T-helper 2 cell (primary cell): ENCODE data around the gene CHD1.

Source experiments
- DNase-seq, 5 experiments: peaks; one replicate each; pipeline versions ENCODE4 v3.0.0 to v3.0.0-alpha.2; 2012 to 2022

The CHD1 gene

DNA sequence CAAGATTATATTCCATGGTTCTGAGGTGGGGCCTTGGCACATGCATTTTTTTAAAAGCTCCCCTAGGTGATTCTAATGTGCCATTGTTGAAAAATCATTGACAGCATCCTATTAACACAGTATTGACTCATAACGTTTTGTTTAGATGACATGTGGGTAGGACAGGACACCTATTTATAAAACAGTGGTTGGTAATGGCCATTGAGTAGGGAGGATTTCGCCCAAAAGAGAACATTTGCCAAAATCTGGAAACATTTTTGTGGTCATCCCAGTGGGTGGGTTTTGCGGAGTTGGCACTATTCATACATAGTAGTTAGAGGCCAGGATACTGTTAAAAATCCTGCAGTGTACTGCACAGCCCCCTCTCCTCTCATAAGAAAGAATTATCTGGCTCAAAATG is 6.4 kb upstream of the CHD1 start:
- no peak for DNase-seq

DNA sequence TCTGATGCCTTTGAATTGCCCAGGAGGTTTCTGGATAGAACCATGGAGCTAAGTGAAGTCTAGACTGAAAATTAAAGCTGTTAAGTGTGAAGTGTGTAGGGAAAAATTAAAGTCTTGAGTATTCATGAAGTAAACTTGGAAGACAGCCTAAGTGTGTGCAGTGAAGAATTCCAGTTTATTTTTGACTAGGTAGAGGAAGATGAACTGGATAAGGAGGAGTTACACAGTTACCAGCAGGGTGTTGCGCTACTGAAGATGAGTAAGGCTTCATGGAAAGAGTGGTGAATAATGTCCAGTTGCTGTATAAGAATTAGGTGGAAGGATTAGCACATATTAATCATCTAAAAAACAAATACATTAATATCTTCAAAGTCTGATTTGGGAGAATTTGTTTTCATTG is 5.7 kb upstream of the CHD1 start:
- no peak for DNase-seq

DNA sequence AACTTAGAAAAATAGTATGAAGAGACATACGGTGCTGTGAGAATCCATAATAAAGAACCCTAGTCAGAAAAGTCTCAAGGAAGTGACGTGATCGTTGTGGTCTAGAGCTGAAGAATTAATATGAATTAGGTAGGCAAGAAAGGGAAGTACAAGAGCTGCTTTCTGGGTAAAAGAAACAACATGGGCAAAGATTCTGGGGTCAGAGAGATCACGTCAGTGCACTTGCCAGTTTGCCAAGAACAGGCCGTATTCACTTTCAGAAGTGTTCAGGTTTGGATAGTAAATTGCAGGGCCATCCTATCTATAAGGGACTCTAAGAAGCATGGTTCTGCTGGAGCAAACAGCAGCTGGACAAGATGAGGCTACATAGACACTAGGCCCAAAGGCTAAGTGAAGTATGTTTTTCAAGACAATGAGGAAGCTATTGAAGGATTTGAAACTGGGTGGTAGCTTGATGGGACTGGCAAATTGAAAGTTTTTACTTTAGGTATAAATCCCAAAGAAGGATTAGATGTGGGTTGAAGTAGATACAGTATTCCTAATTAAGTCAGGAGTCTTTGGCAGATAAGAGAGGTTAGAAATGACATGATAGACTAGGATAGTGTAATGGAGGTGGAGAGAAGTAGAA is 4.8 kb upstream of the CHD1 start:
- peak in 2 of 5 experiments; percentile 60 to 82 for DNase-seq

DNA sequence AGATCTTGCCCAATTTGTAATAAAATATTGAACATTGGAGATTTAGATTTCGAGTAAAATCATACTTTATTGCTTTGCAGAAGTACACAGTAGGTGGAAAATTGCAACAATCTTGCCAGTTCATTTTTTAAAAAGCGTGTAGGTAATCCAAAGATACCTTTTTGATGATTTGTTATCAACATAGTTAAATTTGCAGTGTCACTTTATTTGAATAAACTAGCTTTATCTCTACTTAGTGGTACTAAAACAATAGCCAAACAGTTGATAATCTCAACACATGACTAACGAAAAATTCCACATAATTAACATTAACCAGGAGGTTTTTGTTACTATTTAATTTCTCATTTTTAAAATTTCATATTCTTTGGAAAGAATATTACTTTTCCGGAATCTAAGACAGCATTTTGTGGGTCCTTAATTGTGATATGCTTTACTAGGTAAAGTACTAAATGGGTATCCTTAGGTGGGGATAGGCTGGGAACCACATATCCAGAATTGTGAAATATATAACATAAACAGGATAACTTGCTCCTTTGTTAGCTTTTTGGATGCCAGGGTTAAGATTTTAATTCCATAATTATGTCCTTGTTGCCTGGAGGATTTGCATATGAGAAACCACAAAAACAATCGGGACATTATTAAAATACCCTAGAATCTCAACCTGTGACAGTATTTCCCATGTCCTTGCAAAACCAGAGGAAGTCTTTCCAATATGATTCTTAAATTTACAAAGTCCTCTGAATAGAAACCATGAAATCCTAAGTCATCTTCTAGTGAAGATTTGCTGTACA is 2.4 kb upstream of the CHD1 start:
- DNase-seq: no peak

DNA sequence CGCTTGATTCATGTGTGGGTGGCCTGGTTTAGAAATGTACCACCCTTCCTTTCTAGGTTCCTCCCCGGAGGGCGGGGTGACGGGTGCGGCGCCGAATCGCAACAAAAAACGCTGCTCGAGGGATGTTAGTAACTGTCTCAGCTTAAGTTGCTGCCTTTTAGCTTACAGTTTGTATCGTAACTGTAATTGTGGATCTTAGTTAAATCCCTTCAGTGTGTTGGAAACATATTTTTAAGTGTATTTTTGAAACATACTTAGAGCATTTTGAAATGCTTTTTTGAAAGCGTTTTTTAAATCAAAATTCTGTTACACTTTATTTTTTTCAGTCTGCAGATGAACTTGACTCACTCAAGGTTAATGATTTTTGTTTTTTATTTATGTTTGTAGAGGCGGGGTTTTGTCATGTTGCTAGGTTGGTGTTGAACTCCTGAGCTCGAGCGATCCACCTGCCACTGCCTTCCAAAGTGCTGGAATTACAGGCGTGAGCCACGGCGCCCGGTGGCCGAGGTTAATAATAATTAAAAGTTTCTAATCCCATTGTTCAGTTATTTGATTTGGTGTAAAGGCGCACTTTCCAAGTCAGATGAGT is 997 bp upstream of the CHD1 start:
- DNase-seq: no peak

DNA sequence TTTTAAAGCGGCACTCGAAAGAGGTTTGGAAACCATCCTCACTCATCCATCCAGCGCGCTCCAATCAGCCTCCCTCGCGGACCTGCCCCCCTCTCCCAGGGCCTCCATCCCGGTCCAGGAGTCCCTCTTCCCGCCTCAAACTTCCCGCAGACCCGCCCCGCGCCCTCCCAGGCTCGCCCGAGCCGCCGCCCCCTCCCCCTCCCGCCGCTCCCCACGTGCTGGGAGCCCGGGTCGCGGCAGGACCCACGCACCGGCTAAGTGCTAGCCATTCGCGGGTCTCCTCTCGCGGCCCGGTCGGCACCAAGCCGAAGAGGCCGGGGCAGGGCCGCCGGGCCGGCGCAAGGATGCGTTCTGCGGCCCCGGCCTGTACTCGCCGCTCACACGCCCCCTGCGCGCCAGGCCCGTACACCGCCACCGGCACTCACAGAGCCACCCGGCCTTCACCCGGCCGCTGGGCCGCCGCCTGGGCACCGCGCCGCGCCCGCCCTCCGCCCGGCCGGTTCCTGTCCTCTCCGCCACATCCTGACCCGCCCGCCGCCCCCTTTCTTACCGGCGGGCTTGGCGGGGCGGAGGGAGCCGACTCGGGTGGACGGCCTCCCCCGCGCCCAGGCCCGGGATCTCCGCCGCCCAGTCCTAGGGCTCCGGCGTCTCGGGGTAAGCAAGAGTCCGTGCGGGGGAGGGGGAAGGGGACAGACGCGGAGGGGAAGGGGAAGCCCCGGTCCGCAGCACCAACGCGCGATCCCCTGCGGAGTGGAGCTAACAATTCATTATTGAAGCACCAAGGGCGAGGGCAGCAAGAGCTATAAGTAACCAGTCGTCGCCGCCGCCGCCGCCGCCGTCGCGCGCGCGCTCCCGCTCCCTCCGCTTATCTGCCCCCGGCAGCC is 576 bp downstream of the CHD1 start:
- peak in 3 of 5 experiments; percentile 14 to 33 (median 19) for DNase-seq

DNA sequence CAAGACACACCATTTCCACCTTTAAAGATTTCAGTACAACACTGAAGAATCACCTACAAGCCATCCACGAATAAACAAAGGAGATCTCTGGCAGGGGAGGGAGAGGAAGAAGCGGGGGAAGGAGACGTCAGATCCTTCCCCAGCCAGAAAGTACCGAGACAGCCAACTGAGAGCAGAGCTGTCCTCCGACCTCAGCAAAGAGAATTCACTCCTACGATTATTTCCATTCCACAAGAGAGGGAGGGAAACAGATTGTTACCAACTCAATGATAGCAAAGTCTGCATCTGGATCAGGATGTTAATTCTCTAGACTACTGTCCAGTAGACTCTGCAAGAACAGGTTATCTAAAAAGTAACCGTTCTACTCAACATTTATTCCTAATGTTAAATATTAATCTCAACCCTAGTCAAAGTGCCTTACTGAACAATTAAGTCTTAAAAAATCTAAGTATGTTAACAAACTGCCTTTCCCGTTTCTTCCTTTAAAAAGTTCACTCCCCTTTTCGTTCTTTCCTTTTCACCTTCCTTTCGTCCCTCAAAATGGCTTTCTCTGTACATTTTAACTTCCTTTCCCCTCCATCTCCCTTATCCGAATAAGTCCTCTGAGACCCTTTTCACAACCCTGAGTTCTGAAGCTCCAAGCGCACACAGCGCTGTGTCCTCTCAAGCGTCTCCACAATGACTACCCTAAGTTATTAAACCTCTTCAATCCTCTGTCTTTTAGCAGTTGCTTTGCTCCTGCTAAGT is 1.4 kb downstream of the CHD1 start:
- DNase-seq: peak; percentile 24 to 86 (median 59)

DNA sequence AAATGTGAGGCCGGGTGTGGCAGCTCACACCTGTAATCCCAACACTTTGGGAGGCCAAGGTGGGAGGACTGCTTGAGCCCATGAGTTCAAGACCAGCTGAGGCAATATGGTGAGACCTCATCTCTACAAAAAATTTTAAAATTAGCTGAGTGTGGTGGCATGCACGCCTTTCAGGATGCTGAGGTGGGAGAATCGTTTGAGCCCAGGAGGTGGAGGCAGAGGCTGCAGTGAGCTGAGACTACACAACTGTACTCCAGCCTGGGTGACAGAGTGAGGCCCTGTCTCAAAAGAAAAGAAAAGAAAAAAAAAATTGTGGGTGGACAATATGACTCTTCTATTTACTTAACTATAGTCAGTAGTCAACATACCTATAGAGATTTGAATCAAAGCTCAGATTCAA is 4.8 kb downstream of the CHD1 start:
- peak in 1 of 5 experiments; percentile 49 for DNase-seq

DNA sequence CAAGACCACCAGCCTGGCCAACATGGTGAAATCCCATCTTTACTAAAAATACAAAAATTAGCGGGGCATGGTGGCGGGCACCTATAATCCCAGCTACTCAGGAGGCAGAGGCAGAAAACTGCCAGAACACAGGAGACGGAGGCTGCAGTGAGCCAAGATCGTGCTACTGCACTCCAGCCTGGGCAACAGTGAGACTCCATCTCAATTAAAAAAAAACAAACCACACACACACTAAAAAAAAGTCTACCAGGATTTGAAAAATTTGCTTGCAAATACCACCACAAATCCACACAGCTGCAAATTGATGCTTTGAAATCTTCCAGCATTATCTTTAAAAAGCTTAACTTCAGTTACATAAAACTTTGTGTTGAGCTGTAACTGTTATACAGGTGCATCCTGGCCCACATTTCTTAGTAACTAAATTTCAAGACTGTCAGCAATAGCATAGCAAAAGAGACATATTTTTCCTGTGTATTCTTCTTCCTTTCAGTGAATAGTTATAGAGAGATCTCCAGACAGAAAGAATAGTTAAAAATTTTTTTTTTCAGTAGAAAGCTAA is 6.8 kb downstream of the CHD1 start:
- DNase-seq: no peak

DNA sequence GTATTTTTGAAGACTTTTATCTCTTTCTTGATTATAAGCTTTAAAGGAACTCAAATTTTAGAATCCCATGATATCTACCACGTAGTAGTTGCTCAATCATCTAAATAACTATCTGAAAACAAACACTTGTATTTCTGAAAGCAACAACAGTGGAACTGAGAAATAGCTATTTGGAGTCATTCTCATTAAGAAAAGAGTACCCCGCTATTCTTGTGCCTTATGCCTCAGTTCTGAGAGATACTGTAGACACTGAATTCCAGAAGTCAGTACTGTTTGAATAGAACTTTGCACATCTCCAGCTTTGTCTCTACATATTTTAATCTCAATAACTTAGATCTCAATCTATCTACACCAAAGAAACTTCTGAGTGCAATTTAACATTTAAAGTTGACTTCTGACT is 11.4 kb downstream of the CHD1 start:
- DNase-seq: no peak

DNA sequence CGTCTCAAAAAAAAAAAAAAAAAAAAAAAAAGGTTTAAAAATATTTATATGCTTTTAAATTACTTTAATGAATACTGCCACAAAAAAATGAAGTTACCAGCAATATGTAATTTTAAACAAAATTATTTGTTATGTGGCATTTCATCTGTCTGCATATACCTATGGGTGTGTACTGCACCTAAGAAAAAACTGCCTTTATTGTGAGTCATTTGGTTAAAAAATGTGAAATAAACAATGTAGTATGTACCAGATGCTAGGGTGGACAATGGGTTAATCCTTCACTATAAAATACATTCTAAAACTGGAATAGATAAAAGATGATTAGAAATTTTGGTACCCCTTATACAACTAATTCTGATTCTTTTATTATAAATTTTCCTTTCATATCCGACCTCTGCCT is 12.3 kb downstream of the CHD1 start:
- no peak for DNase-seq

DNA sequence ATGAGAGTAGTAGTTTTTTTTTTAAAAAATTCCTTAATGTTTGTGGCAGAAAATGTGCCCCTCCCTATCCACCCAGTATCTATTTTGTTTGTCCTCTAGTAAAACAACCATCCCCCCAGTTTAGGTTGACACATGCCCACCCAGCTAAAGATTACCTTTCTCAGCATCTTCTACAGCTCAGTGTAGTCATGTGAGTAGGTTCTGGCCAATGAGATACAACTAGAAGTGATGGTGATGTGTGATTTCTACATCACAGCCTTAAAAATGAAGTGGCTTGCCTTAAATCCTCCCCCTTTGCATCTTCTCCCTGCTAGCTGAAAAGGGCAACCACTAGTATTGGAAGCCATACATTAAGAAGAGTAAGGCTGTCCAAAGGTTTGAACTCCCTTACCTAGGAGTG is 14.9 kb downstream of the CHD1 start:
- DNase-seq: no peak

DNA sequence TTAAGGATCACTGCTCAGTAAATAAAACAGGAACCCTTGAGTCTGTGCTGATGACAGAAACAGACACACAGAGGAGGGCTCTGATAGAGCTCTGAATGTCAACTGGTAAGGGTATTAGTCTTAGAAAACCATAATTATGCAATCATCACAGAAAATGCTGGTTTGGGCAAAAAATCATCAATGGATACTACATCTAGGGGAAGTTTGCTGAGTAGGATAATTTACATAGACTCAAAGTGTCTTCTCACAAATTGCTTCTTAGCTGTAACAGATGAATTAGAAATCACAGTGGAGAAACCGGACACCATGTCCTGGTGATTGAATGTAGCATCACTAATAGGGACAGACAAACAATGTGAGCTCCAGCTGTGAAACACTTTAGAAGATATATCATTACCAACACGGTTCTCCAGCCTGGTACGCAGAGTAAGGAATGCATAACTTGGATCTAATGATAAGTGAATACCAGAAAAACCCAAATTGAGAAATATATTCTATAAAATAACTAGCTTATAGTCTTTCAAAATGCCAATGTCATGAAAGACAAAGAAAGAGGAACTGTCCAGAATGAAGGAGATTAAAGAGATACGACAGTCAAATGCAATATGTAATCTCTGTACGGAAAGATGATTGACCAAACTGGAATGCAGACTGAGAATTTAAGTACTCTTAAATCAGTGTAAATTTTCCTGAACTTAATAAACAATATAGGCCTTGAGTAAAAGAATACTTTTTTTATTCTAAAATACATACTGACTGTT is 17.3 kb downstream of the CHD1 start:
- no peak for DNase-seq

DNA sequence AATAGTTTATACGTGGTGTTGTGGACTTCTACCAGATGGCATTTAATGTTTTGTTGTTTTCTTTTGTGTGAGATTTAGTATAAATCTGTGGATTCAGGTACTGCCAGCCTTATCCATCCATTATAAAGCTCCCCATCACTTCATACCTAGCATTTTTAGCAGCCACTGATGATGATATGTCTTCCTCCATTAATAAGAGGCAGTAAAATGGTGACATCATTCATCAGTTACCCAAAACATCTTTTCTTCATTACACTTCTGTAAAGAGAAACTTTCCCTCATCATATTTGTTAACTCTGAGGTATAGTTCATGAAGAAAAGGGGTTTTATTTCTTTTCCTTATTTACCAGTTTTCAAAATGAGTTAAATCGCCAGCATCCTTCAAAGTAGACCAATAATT is 19.4 kb downstream of the CHD1 start:
- no peak for DNase-seq

DNA sequence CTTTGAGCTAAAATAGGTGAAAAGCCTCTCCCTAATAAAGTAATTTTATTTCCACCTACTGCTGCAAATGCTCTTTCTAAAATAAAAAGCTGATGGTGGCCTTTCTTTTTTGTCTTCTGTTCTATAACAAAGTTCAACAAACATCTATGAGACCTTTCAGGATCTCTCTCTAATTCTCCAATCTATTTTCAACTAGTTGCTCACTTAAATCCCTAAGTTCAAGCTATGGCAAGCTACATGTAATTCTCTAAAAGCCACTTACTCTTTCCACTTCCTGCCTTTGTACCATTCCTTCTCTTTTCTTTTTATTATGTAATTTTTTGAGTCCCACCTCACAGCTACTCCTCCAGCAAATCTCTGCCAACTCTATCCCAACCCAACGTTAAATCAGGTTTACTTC is 20.9 kb downstream of the CHD1 start:
- DNase-seq: no peak

DNA sequence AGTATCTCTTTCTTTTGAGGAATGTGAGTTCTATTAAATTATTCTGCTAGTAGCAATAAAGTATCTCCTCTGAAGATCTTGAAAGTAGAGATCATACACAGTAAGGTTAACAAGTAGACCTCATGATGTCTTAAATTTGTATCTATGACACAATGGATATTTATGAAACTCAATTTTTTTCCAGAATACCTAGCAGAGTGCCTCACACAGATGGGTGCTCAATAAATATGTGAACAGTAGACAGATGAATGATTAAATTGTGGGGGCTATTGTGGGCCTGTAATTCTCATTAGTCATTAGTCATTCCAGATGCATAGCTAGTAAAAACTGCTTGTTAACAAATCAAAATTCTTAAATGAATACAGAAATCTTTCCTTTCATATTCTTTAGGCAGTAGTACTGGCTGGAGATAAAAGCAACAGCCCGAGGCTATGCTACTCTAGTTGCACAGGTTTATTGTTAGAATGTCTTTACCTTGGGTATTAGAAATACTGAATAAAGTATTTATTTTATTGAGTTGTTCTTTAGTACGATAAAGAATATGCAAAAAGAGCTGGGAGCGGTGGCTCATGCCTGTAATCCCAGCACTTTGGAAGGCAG is 22.0 kb downstream of the CHD1 start:
- DNase-seq: no peak

DNA sequence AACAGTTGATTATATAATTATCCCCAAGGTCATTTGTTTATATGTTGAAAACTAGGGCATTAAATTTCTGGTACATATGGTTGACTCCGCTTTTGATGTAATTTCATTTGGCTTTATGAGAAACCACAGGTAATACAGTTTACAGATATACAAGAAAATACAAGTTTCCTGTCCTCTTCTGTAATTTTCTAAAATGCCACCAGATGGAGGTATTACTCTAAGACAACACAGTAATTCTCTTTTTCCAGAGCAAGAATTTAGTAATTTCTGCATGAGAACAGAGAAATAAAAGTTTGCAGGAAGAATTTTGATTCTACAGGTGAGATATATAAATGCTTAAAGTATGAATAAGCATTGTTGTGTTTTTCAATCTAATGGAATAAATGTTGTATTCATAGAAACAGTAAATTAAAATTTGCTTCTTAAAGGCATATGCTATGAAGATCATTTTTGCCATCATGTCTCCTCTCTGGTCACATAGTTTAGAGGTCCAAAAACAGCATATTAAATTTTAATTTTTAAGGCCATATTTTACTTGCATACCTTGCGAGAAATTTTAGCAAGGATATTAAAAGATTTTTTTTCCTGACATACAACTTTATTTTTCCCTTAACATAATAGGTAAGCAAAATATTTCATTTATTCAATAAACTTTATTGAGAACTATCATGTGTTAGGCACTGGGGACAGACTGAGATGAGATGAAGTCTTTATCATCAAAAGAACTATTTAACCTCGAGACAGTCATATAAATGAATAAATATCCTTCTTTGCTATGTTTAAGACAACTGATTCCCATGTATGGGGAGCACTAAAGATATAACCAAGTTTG is 22.7 kb downstream of the CHD1 start:
- peak in 2 of 5 experiments; percentile 44 to 67 for DNase-seq

DNA sequence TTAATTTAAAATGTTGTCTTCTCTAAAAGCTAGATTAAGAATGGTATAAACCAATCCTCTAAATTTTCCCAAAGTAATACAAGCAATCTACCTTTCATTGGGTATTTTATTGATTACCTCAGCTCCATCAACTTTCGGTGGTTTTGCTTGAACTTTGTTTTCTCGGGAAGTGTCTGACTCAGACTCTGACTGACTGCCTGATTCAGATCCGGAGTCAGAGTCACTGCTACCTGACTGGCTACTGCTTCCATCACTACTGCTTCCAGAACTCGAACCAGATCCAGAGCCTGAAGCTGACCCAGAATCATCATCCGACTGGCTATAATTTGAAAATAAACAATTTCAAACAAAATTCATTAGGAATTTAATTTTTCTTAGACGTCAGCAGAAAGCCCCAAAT is 24.0 kb downstream of the CHD1 start:
- DNase-seq: peak in 1 of 5 experiments; percentile 67

DNA sequence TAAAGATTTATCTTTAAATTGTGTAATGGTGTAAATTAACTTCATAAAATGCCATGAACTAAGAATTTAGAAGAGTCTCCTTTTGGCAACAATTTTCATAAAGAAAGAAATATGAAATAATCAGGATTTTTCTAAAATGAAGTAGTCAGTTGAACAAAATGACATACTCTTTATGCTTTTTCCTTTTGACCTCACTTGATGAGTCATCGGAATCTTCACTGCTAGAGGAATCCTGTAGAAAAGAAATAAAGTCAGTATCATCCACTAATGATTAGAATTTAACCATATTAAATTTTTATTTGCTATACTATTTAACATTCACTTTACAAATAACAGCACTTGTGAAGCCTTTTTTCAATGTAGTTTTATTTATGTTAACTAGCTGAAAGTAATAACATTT is 26.1 kb downstream of the CHD1 start:
- no peak for DNase-seq

DNA sequence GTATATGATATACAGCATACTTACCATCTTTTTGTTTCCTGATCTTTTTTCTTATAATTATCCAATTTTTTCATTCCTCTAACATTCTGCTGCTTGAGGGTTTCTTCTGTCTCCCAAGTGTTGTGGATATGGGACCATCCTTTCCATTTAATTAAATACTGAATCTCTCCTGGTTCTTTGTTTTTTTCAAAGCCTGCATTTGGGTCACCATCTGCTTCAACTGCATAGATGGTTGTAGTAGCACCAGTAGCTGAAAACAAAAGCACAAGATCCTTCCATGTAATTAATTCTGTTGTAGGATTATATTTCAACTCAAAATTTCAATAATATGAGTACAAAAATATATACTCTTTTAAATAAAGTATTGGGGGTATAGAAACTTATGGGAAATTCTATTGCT is 29.4 kb downstream of the CHD1 start:
- DNase-seq: no peak
